ENCODE results near the gene C1QA. TPM values are rescaled to one million over a fixed set of nuclear protein-coding genes. Genes with fewer than 3 reads are reported as not detected.

Gene C1QA
- polyA plus RNA-seq, 1 of the 3 experiments (the other 2 are of a cell fraction), result not detected

DNA sequence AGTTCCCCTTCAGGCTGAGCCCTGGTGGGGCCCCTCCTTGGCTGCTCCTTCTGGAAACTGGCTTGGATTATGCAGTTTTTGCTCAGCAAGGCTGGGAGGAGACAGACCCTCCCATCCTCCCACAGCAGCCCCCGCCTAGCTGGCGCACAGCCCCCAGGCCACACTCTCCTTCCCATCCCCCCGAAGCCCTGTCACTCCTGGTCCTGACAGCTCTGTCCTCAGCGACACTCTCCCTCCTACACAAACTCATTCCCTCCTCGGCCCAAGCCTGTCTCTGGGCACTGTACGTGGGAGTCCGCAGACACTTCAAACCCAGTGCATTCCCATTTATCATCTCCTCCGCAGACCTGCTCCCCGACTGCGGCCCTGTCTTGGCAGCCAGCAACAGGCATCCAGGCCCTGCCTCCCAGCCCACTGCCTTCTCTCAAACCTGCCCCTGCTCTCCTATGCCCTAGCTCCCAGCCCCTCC is 49.2 kb downstream of the C1QA start:
- TF ChIP-seq FOXM1 (IDR thresholded peaks at IDR 0.05; ENCODE audit: low read depth) (no peak), CHD2 (IDR thresholded peaks at IDR 0.05; ENCODE audit: low read length, partially characterized antibody) (no peak), JUND (IDR thresholded peaks at IDR 0.05) (no peak), REST (IDR thresholded peaks at IDR 0.05; ENCODE audit: low read depth, low read length) (no peak), RFX5 (IDR thresholded peaks at IDR 0.05; ENCODE audit: low read length) (no peak), IRF3 (IDR thresholded peaks at IDR 0.05; ENCODE audit: low read depth, low read length) (no peak), YY1 (IDR thresholded peaks at IDR 0.05; ENCODE audit: low read depth) (no peak), TAF1 (IDR thresholded peaks at IDR 0.05; ENCODE audit: borderline replicate concordance, low read depth, low read length) (no peak), SIN3A (IDR thresholded peaks at IDR 0.05; ENCODE audit: borderline replicate concordance, low read depth, low read length) (no peak), MXI1 (IDR thresholded peaks at IDR 0.05; ENCODE audit: low read depth, low read length) (no peak), MEF2A (IDR thresholded peaks at IDR 0.05; ENCODE audit: borderline replicate concordance, low read depth) (no peak), RAD21 (IDR thresholded peaks at IDR 0.05; ENCODE audit: low read length) (no peak), FOXJ3 (CRISPR knock-in tag; IDR thresholded peaks at IDR 0.05) (no peak), SMC3 (IDR thresholded peaks at IDR 0.05; ENCODE audit: low read depth, low read length) (no peak), ZBTB33 (IDR thresholded peaks at IDR 0.05; ENCODE audit: borderline replicate concordance, low read depth) (no peak), NFIC (IDR thresholded peaks at IDR 0.05; ENCODE audit: borderline replicate concordance) (no peak), GATA2 (CRISPR knock-in tag; IDR thresholded peaks at IDR 0.05) (no peak), POLR2AphosphoS5 (IDR thresholded peaks at IDR 0.05; ENCODE audit: low read depth, low read length) (no peak)
- TF ChIP-seq, protein P1, sequence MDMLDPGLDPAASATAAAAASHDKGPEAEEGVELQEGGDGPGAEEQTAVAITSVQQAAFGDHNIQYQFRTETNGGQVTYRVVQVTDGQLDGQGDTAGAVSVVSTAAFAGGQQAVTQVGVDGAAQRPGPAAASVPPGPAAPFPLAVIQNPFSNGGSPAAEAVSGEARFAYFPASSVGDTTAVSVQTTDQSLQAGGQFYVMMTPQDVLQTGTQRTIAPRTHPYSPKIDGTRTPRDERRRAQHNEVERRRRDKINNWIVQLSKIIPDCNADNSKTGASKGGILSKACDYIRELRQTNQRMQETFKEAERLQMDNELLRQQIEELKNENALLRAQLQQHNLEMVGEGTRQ (IDR thresholded peaks at IDR 0.05; ENCODE audit: borderline replicate concordance, low read depth, low read length), result no peak
- H3K9me3 ChIP-seq, result no peaks in the 10 kb centered on the region
- peaks cover 11% of the 10 kb centered on the region for H3F3A ChIP-seq (replicated peaks; ENCODE audit: insufficient read depth)
- H3K79me2 ChIP-seq (ENCODE audit: insufficient read depth), result no peaks in the 10 kb centered on the region
- no peak overlapping the region for H3K27ac ChIP-seq (ENCODE audit: low read depth in 2 of 2, low read length in 1 of 2)
- H3K4me2 ChIP-seq, result no peak overlapping the region; the same call in 1 of the 2 replicates
- H2AFZ ChIP-seq (ENCODE audit: low read depth), result no peak overlapping the region
- peak; percentile 44 for DNase-seq
- H3K27me3 ChIP-seq (ENCODE audit: insufficient read depth), result no peaks in the 10 kb centered on the region
- ChIA-PET POLR2A (no interaction called here), CTCF (interaction anchor here (0.8 to 7.3 kb wide), 5 partner anchors 9 to 414 kb away, joined by 3 to 36 read pairs (median 3); no protein-coding TSS in a partner anchor)
- 69% methylated on average over 9 of the region's 10 CpGs for WGBS (ENCODE audit: low lambda C conversion rate)
- H3K4me3 ChIP-seq (ENCODE audit: low read depth in 2 of 2, low read length in 1 of 2), result no peak overlapping the region
- no peak overlapping the region for H3K9ac ChIP-seq
- no peaks in the 10 kb centered on the region for H3K36me3 ChIP-seq (replicated peaks in 1 of 2; ENCODE audit: control insufficient read depth in 1 of 2, insufficient read depth in 2 of 2, low read length in 1 of 2)
- H3K9me2 ChIP-seq, result no peaks in the 10 kb centered on the region
- no peaks in the 10 kb centered on the region for H4K20me1 ChIP-seq (ENCODE audit: insufficient read depth)
- peaks cover 8 to 11% of the 10 kb centered on the region in 2 experiments; a peak in 3 of 4 replicates for H3K4me1 ChIP-seq (ENCODE audit: control insufficient read depth in 1 of 2, insufficient read depth in 2 of 2, low read depth in 1 of 2, low read length in 1 of 2)
